ENCODE measurements around the gene RBM43. TPM values are rescaled to one million over a fixed set of nuclear protein-coding genes. Genes with fewer than 3 reads are reported as not detected.

Gene RBM43
- polyA plus RNA-seq, 1 of the 3 experiments (the other 2 are of a cell fraction) = 2.0 TPM

DNA sequence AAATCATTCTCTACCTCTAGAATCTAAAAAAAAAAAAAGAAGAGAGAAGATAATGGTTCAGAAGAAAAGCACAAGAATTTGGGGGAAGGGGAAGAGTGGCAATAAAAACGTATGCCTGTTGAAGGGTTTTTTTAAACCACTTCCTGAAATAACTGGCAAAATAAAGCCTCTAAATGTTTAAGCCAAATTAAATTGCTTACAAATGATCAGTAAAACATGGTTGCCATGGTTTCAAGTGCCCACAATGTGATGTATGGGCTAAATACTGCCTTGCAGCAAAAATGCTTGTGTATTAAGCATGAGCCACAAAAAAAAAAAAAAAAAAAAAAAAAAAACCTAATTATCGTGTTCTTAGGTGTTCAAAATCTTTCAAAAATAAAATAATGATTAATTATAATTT is 60.8 kb downstream of the RBM43 start:
- Histone ChIP-seq H3K4me3 (ENCODE audit: low read depth in 2 of 2, low read length in 1 of 2) (no peak overlapping the region), H3K9ac (no peak overlapping the region), H4K20me1 (ENCODE audit: insufficient read depth) (no peaks in the 10 kb centered on the region), H3F3A (replicated peaks; ENCODE audit: insufficient read depth) (no peaks in the 10 kb centered on the region), H2AFZ (ENCODE audit: low read depth) (peak overlapping the region; percentile 75; the same call in 1 of the 2 replicates), H3K4me1 (ENCODE audit: control insufficient read depth in 1 of 2, insufficient read depth in 2 of 2, low read depth in 1 of 2, low read length in 1 of 2) (peaks cover 0 to 11% of the 10 kb centered on the region in 2 experiments; a peak in 3 of 4 replicates), H3K36me3 (replicated peaks in 1 of 2; ENCODE audit: control insufficient read depth in 1 of 2, insufficient read depth in 2 of 2, low read length in 1 of 2) (no peaks in the 10 kb centered on the region), H3K9me2 (no peaks in the 10 kb centered on the region), H3K9me3 (no peaks in the 10 kb centered on the region), H3K27ac (ENCODE audit: low read depth in 2 of 2, low read length in 1 of 2) (peak overlapping the region; percentile 39 to 91; a peak in 3 of 4 replicates), H3K27me3 (ENCODE audit: insufficient read depth) (no peaks in the 10 kb centered on the region), H3K4me2 (no peak overlapping the region), H3K79me2 (ENCODE audit: insufficient read depth) (no peaks in the 10 kb centered on the region)
- WGBS (ENCODE audit: low lambda C conversion rate) = 28% methylated on average over 2 of the region's 2 CpGs
- no peak for TF ChIP-seq MXI1 (IDR thresholded peaks at IDR 0.05; ENCODE audit: low read depth, low read length)
- TF ChIP-seq FOXJ3 (CRISPR knock-in tag; IDR thresholded peaks at IDR 0.05) = no peak
- TF ChIP-seq ELF1 (IDR thresholded peaks at IDR 0.05) = no peak
- TF ChIP-seq SMC3 (IDR thresholded peaks at IDR 0.05; ENCODE audit: low read depth, low read length) = no peak
- TF ChIP-seq RCOR1 (IDR thresholded peaks at IDR 0.05; ENCODE audit: low read length) = no peak
- no peak for TF ChIP-seq EP300 (IDR thresholded peaks at IDR 0.05; ENCODE audit: borderline replicate concordance in 1 of 2, low read depth in 1 of 2, low read length in 1 of 2)
- no peak for TF ChIP-seq GATA2 (CRISPR knock-in tag; IDR thresholded peaks at IDR 0.05)
- TF ChIP-seq TCF12 (IDR thresholded peaks at IDR 0.05) = no peak
- no peak for TF ChIP-seq YY1 (IDR thresholded peaks at IDR 0.05; ENCODE audit: low read depth)
- no peak for TF ChIP-seq RXRA (IDR thresholded peaks at IDR 0.05; ENCODE audit: borderline replicate concordance, low read depth)
- no peak for TF ChIP-seq TEAD4 (IDR thresholded peaks at IDR 0.05; ENCODE audit: borderline replicate concordance, insufficient read depth)
- no peak for TF ChIP-seq NRF1 (IDR thresholded peaks at IDR 0.05; ENCODE audit: low read depth, low read length)
- ChIA-PET POLR2A (interaction anchor here (0.5 kb wide), 1 partner anchor 1019 kb away, joined by 5 read pairs; no protein-coding TSS in a partner anchor), CTCF (interaction anchor here (1.1 to 1.2 kb wide), 2 partner anchors 38 to 40 kb away, joined by 3 read pairs; no protein-coding TSS in a partner anchor)
- no peak for DNase-seq

- CTCF ChIA-PET = interaction anchor here (1.1 to 1.2 kb wide), 2 partner anchors 38 to 39 kb away, joined by 3 read pairs; no protein-coding TSS in a partner anchor
- 24% methylated on average over 5 of the region's 5 CpGs for WGBS (ENCODE audit: low lambda C conversion rate)
- peak overlapping the region; percentile 39 to 91 for H3K27ac ChIP-seq (ENCODE audit: low read depth in 2 of 2, low read length in 1 of 2)
- peaks cover 0 to 11% of the 10 kb centered on the region in 2 experiments; a peak in 3 of 4 replicates for H3K4me1 ChIP-seq (ENCODE audit: control insufficient read depth in 1 of 2, insufficient read depth in 2 of 2, low read depth in 1 of 2, low read length in 1 of 2)
- TF ChIP-seq EP300 (IDR thresholded peaks at IDR 0.05; ENCODE audit: borderline replicate concordance in 1 of 2, low read depth in 1 of 2, low read length in 1 of 2) = peak in 1 of 2 experiments; percentile 80; a peak in 2 of 4 replicates
- peak; percentile 72 for TF ChIP-seq GATA2 (CRISPR knock-in tag; IDR thresholded peaks at IDR 0.05)
- TF ChIP-seq YY1 (IDR thresholded peaks at IDR 0.05; ENCODE audit: low read depth) = no peak
- TF ChIP-seq RAD21 (IDR thresholded peaks at IDR 0.05; ENCODE audit: low read length) = peak; percentile 24; the same call in 1 of the 2 replicates
- no peak for TF ChIP-seq TAF1 (IDR thresholded peaks at IDR 0.05; ENCODE audit: borderline replicate concordance, low read depth, low read length)
- TF ChIP-seq CHD2 (IDR thresholded peaks at IDR 0.05; ENCODE audit: low read length, partially characterized antibody) = peak; percentile 43
- peak; percentile 71; the same call in 1 of the 2 replicates for TF ChIP-seq RCOR1 (IDR thresholded peaks at IDR 0.05; ENCODE audit: low read length)
- TF ChIP-seq TCF12 (IDR thresholded peaks at IDR 0.05) = peak; percentile 16; the same call in 1 of the 2 replicates
- H4K20me1 ChIP-seq (ENCODE audit: insufficient read depth) = no peaks in the 10 kb centered on the region
- peak; percentile 46 for DNase-seq
- H3F3A ChIP-seq (replicated peaks; ENCODE audit: insufficient read depth) = no peaks in the 10 kb centered on the region
- POLR2A ChIA-PET = interaction anchor here (0.5 kb wide), 1 partner anchor 1018 kb away, joined by 5 read pairs; no protein-coding TSS in a partner anchor
- no peaks in the 10 kb centered on the region for H3K36me3 ChIP-seq (replicated peaks in 1 of 2; ENCODE audit: control insufficient read depth in 1 of 2, insufficient read depth in 2 of 2, low read length in 1 of 2)
- no peaks in the 10 kb centered on the region for H3K9me2 ChIP-seq
- H3K9ac ChIP-seq = no peak overlapping the region
- H3K9me3 ChIP-seq = no peaks in the 10 kb centered on the region
- no peaks in the 10 kb centered on the region for H3K79me2 ChIP-seq (ENCODE audit: insufficient read depth)
- H3K27me3 ChIP-seq (ENCODE audit: insufficient read depth) = no peaks in the 10 kb centered on the region
- no peak overlapping the region for H3K4me3 ChIP-seq (ENCODE audit: low read depth in 2 of 2, low read length in 1 of 2)
- H3K4me2 ChIP-seq = peak overlapping the region; percentile 50; the same call in 1 of the 2 replicates
- H2AFZ ChIP-seq (ENCODE audit: low read depth) = peak overlapping the region; percentile 75; the same call in 1 of the 2 replicates
These were observed 61.4 kb downstream of the RBM43 start for GRCh38 chr2:151200277-151200676.
